Measurements from ENCODE around the gene MAS1.
"Not testable (repeated sequence)": the region's sequence is repeated elsewhere in the genome, so short reads cannot be mapped to it uniquely, and the experiment has no call there.

MAS1 gene

GRCh38 chr6:159916237-159916636 lies 25.4 kb downstream of the MAS1 start:
- no peak for DNase-seq (ENCODE audit: low read depth in 2 of 2, low spot score in 1 of 2)

DNA sequence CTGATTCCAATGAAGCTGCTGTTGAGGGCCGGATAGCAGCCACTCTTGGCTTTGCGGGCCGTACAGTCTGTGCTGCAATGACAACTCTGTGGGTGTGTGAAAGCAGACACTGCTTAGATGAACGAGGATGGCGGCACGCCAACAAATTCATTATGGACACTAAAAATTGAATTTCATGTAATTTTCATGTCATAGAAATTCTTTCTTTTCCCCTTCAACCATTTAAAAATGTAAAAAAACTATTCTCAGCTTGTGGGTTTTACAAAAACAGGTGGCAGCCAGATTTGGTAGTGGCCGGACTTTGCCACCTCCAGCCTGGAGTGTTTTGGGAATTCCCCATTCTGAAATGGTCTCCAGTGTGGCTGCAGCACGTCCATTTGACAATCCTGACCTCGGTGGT lies 26.0 kb downstream of the MAS1 start:
- no peak for DNase-seq (ENCODE audit: low read depth in 2 of 2, low spot score in 1 of 2)

GRCh38 chr6:159919011-159919511 lies 28.3 kb downstream of the MAS1 start:
- no peak for DNase-seq (ENCODE audit: low read depth in 2 of 2, low spot score in 1 of 2)

DNA sequence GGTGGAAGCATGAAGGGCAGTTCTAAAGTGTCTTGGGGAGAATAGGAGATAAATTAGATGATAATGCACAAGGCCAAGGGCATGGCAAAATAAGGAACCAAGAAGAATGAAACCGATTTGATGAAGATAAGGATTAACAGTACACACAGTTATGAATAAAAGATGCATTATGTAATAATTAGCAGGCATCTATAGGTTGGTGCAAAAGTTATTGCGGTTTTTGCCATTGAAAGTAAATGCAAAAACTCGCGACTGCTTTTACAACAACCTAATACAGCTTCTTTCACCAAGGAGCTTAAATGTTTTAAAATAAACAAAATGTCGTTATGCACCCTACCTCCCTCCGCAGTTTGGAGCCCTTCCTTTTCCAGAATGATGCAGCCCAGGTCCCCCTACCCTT lies 29.0 kb downstream of the MAS1 start:
- no peak for DNase-seq (ENCODE audit: low read depth in 2 of 2, low spot score in 1 of 2)

DNA sequence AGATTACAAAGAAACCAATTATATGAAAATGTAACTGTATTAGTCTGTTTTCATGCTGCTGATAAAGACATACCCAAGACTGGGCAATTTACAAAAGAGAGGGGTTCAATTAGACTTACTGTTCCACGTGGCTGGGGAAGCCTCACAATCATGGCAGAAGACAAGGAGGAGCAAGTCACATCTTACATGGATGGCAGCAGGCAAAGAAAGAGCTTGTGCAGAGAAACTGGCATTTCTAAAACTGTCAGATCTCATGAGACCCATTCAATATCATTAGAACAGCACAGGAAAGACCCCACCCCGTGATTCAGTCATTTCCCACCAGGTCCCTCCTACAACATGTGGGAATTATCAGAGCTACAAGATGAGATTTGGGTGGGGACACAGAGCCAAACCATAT lies 33.4 kb downstream of the MAS1 start:
- not testable (repeated sequence) for DNase-seq (ENCODE audit: low read depth in 2 of 2, low spot score in 1 of 2)

GRCh38 chr6:159926542-159927203 lies 35.9 kb downstream of the MAS1 start:
- DNase-seq (ENCODE audit: low read depth in 2 of 2, low spot score in 1 of 2), result no peak

DNA sequence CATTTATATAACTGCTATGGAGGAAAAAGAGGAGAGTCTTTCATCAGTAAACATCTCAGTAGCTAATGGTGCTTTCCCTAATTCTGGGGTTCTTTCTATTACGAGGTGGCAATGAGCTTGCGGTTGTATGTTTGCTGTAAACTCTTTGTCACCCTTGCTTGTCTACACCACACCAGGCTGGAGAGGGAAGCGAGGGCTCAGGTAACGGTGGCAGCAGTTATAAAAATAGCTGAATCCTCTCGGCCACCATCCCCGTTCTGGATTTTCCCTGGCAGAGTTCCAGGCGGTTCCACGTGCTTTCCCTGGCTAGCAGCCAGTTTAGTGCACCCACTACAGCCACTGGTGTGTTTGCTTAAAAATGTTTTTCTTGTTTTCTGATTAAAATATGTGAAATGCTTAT lies 39.0 kb downstream of the MAS1 start:
- DNase-seq (ENCODE audit: low read depth in 2 of 2, low spot score in 1 of 2), result no peak

DNA sequence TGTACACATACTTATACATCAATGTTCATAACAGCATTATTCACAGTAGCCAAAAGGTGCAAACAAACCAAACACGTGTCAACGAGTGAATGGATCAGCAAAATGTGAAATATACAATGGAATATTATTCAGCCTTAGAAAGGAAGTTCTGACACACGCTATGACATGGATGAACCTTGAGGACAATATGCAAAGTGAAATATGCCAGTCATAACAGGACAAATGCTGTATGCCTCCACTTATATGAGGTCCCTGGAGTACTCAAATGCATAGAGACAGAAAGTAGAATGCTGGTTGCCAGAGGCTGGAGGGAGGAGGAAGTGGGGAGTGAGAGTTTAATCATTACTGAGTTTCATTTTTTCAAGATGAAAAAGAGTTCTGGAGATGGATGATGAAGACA lies 40.3 kb downstream of the MAS1 start:
- DNase-seq (ENCODE audit: low read depth in 2 of 2, low spot score in 1 of 2), result no peak

GRCh38 chr6:159931846-159932245 lies 41.1 kb downstream of the MAS1 start:
- DNase-seq (ENCODE audit: low read depth in 2 of 2, low spot score in 1 of 2), result no peak

DNA sequence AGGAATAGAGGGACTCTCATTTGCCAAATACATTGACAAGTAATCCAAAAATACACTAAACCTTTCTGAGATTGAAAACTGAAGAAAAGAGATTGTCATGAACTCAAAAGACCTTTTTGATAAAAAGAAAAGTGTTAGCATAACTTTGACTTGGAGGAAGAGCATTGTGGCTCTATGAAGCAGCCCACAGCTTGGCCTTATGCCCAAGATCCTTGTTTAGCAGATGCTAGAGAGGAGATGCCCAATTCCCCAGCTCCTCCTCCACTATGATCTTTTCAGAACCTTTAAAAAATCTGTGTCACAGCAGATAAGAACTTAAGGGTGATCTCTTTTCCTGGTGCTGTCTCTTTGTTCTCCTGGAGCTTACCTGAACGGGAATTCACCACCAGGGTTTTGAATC lies 42.3 kb downstream of the MAS1 start:
- no peak for DNase-seq (ENCODE audit: low read depth in 2 of 2, low spot score in 1 of 2)

DNA sequence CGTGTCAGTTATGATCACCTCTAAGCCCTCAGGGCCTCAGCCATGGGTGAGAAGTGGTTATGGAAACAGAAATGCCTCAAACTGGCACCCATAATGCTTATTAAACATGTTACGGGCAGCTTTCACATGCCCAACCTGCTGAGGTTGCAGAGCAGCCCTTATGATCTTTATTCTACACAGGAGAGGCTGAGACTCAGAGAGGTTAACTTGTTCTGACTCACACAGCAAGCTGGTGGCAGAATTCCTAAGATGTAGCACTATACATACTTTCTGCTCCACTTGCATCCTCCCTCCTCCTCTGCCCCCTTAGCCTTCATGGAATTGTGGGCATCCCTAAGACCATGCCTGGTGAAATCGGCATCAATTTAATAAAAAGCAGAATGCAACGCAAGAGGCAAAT lies 43.4 kb downstream of the MAS1 start:
- DNase-seq (ENCODE audit: low read depth in 2 of 2, low spot score in 1 of 2), result no peak

GRCh38 chr6:159935065-159935464 lies 44.3 kb downstream of the MAS1 start:
- DNase-seq (ENCODE audit: low read depth in 2 of 2, low spot score in 1 of 2), result no peak

- DNase-seq (ENCODE audit: low read depth in 2 of 2, low spot score in 1 of 2), result no peak
Observed at GRCh38 chr6:159935633-159936032, 44.8 kb downstream of the MAS1 start.

- DNase-seq (ENCODE audit: low read depth in 2 of 2, low spot score in 1 of 2), result no peak
Observed at GRCh38 chr6:159939591-159940016, 48.8 kb downstream of the MAS1 start.

Measured in stimulated activated CD8-positive, alpha-beta memory T cell treated with anti-CD3 and anti-CD28 coated beads, Interleukin-4, amount 100 ng/mL, for 1 hour (primary cell).